ENCODE measurements around the gene OPHN1.

Gene OPHN1

GRCh38 chrX:68045008-68045577 lies 388.2 kb downstream of the OPHN1 start:
- Histone ChIP-seq H3K27ac (ENCODE audit: poor library complexity, severe bottlenecking) (no peak overlapping the region), H3K4me3 (ENCODE audit: severe bottlenecking) (no peak overlapping the region), H3K9me3 (ENCODE audit: severe bottlenecking) (no peaks in the 10 kb centered on the region), H3K27me3 (ENCODE audit: insufficient read depth, poor library complexity, severe bottlenecking) (no peaks in the 10 kb centered on the region), H3K36me3 (ENCODE audit: low read depth) (no peaks in the 10 kb centered on the region), H3K4me1 (ENCODE audit: insufficient read depth, poor library complexity, severe bottlenecking) (no peaks in the 10 kb centered on the region)
- ATAC-seq (ENCODE audit: low read depth) = no peak
- no peak for TF ChIP-seq CTCF (IDR thresholded peaks at IDR 0.05; ENCODE audit: poor library complexity, severe bottlenecking)
- no peak for DNase-seq (ENCODE audit: low spot score)

GRCh38 chrX:68043713-68044438 lies 389.4 kb downstream of the OPHN1 start:
- Histone ChIP-seq H3K4me1 (ENCODE audit: insufficient read depth, poor library complexity, severe bottlenecking) (no peaks in the 10 kb centered on the region), H3K27ac (ENCODE audit: poor library complexity, severe bottlenecking) (no peak overlapping the region), H3K36me3 (ENCODE audit: low read depth) (no peaks in the 10 kb centered on the region), H3K4me3 (ENCODE audit: severe bottlenecking) (no peak overlapping the region), H3K9me3 (ENCODE audit: severe bottlenecking) (no peaks in the 10 kb centered on the region), H3K27me3 (ENCODE audit: insufficient read depth, poor library complexity, severe bottlenecking) (no peaks in the 10 kb centered on the region)
- no peak for TF ChIP-seq CTCF (IDR thresholded peaks at IDR 0.05; ENCODE audit: poor library complexity, severe bottlenecking)
- DNase-seq (ENCODE audit: low spot score) = no peak
- ATAC-seq (ENCODE audit: low read depth) = no peak

- DNase-seq (ENCODE audit: low spot score) (no peak), ATAC-seq (ENCODE audit: low read depth) (no peak)
These were observed 392.2 kb downstream of the OPHN1 start for GRCh38 chrX:68041110-68041509.

GRCh38 chrX:68018248-68019203 lies 414.8 kb downstream of the OPHN1 start:
- H3K9me3 ChIP-seq (ENCODE audit: severe bottlenecking) = no peaks in the 10 kb centered on the region
- no peak overlapping the region for H3K27ac ChIP-seq (ENCODE audit: poor library complexity, severe bottlenecking)
- TF ChIP-seq CTCF (IDR thresholded peaks at IDR 0.05; ENCODE audit: poor library complexity, severe bottlenecking) = peak; percentile 17
- ATAC-seq (ENCODE audit: low read depth) (no peak), DNase-seq (ENCODE audit: low spot score) (no peak)
- H3K4me3 ChIP-seq (ENCODE audit: severe bottlenecking) = no peak overlapping the region
- H3K36me3 ChIP-seq (ENCODE audit: low read depth) = no peaks in the 10 kb centered on the region
- no peaks in the 10 kb centered on the region for H3K4me1 ChIP-seq (ENCODE audit: insufficient read depth, poor library complexity, severe bottlenecking)
- H3K27me3 ChIP-seq (ENCODE audit: insufficient read depth, poor library complexity, severe bottlenecking) = no peaks in the 10 kb centered on the region

More at GRCh38 chrX:68041110-68041509, 392.2 kb downstream of the OPHN1 start:
- TF ChIP-seq CTCF (IDR thresholded peaks at IDR 0.05; ENCODE audit: poor library complexity, severe bottlenecking) = no peak
- Histone ChIP-seq H3K4me1 (ENCODE audit: insufficient read depth, poor library complexity, severe bottlenecking) (no peaks in the 10 kb centered on the region), H3K27ac (ENCODE audit: poor library complexity, severe bottlenecking) (no peak overlapping the region), H3K27me3 (ENCODE audit: insufficient read depth, poor library complexity, severe bottlenecking) (no peaks in the 10 kb centered on the region), H3K4me3 (ENCODE audit: severe bottlenecking) (no peak overlapping the region), H3K9me3 (ENCODE audit: severe bottlenecking) (no peaks in the 10 kb centered on the region), H3K36me3 (ENCODE audit: low read depth) (no peaks in the 10 kb centered on the region)

All from RWPE2 (cell line).